HG02885 (cell line): Measurements from ENCODE around the gene COQ2.
"Not testable (repeated sequence)": the region's sequence is repeated elsewhere in the genome, so short reads cannot be mapped to it uniquely, and the experiment has no call there.

Experiments
- ATAC-seq: cut with Tn5 transposase; IDR thresholded peaks from one replicate; pipeline ENCODE4 v1.9.1; 2021; ENCODE audit warnings: mild to moderate bottlenecking; ENCODE audit not compliant: unreplicated experiment, poor library complexity

Gene COQ2

GRCh38 chr4:83288381-83288780 lies 3.8 kb upstream of the COQ2 start:
- ATAC-seq, result not testable (repeated sequence)

GRCh38 chr4:83285055-83285407 lies 433 bp upstream of the COQ2 start:
- peak; percentile 12 for ATAC-seq

- ATAC-seq, result no peak
These were observed 1.4 kb downstream of the COQ2 start for GRCh38 chr4:83283181-83283580.

- no peak for ATAC-seq
These were observed 2.5 kb downstream of the COQ2 start for GRCh38 chr4:83282049-83282535.

- no peak for ATAC-seq
These were observed 3.3 kb downstream of the COQ2 start for GRCh38 chr4:83281307-83281706.

- ATAC-seq, result peak; percentile 70
These were observed 8.1 kb downstream of the COQ2 start for GRCh38 chr4:83276299-83277040.

GRCh38 chr4:83273926-83274325 lies 10.7 kb downstream of the COQ2 start:
- not testable (repeated sequence) for ATAC-seq

- peak; percentile 86 for ATAC-seq
These were observed 11.7 kb downstream of the COQ2 start for GRCh38 chr4:83272900-83273299.

- no peak for ATAC-seq
These were observed 15.3 kb downstream of the COQ2 start for GRCh38 chr4:83269256-83269655.

- no peak for ATAC-seq
These were observed 16.1 kb downstream of the COQ2 start for GRCh38 chr4:83268491-83268890.

- ATAC-seq, result no peak
These were observed 16.6 kb downstream of the COQ2 start for GRCh38 chr4:83267830-83268475.

- ATAC-seq, result no peak
These were observed 17.3 kb downstream of the COQ2 start for GRCh38 chr4:83267121-83267829.

GRCh38 chr4:83266689-83267088 lies 17.9 kb downstream of the COQ2 start:
- no peak for ATAC-seq

- ATAC-seq, result no peak
These were observed 21.5 kb downstream of the COQ2 start for GRCh38 chr4:83263106-83263505.

GRCh38 chr4:83262682-83263081 lies 21.9 kb downstream of the COQ2 start:
- no peak for ATAC-seq

- ATAC-seq, result no peak
These were observed 23.3 kb downstream of the COQ2 start for GRCh38 chr4:83261307-83261706.

GRCh38 chr4:83259586-83259985 lies 25.0 kb downstream of the COQ2 start:
- peak; percentile 57 for ATAC-seq

- ATAC-seq, result no peak
These were observed 26.1 kb downstream of the COQ2 start for GRCh38 chr4:83258461-83258860.

GRCh38 chr4:83257811-83258210 lies 26.8 kb downstream of the COQ2 start:
- ATAC-seq, result no peak

GRCh38 chr4:83255584-83255983 lies 29.0 kb downstream of the COQ2 start:
- no peak for ATAC-seq

- peak; percentile 73 for ATAC-seq
These were observed 31.7 kb downstream of the COQ2 start for GRCh38 chr4:83252782-83253405.
